ENCODE data around the gene ERN1. TPM values are rescaled to one million over a fixed set of nuclear protein-coding genes. Genes with fewer than 3 reads are reported as not detected.

The ERN1 gene
- total and polyA plus RNA-seq, 2 of the 13 experiments (the other 11 are each of a cell fraction or from before 2014, with no cell fraction given) = 6.0 to 12.7 TPM

GRCh38 chr17:64178011-64178825 lies 48.3 kb upstream of the ERN1 start (continued):
- TF ChIP-seq ZBTB14 (CRISPR knock-in tag; IDR thresholded peaks at IDR 0.05) (no peak), ZNF337 (CRISPR knock-in tag; IDR thresholded peaks at IDR 0.05; ENCODE audit: borderline replicate concordance, low read depth) (no peak), HDAC1 (CRISPR knock-in tag; IDR thresholded peaks at IDR 0.05) (peak; percentile 84), MLX (CRISPR knock-in tag; IDR thresholded peaks at IDR 0.05) (0 out of 2 replicates have a peak, but pooled peaks have one; percentile 58), EP300 (IDR thresholded peaks at IDR 0.05; ENCODE audit: low read depth in 2 of 2, low read length in 2 of 2) (peak in 1 of 2 experiments; percentile 79; a peak in 2 of 4 replicates), EP300 (CRISPR knock-in tag; IDR thresholded peaks at IDR 0.05; ENCODE audit: borderline replicate concordance) (peak; percentile 71; the same call in 1 of the 2 replicates), CBFB (CRISPR knock-in tag; IDR thresholded peaks at IDR 0.05) (peak; percentile 85), ELF1 (CRISPR knock-in tag; IDR thresholded peaks at IDR 0.05) (0 out of 2 replicates have a peak, but pooled peaks have one; percentile 27), SOX5 (CRISPR knock-in tag; IDR thresholded peaks at IDR 0.05; ENCODE audit: borderline replicate concordance) (peak; percentile 86), PAWR (CRISPR knock-in tag; IDR thresholded peaks at IDR 0.05; ENCODE audit: borderline replicate concordance) (no peak), ZNF24 (IDR thresholded peaks at IDR 0.05) (no peak), NFKBIZ (CRISPR knock-in tag; IDR thresholded peaks at IDR 0.05) (peak; percentile 79; the same call in 1 of the 2 replicates), ZNF496 (CRISPR knock-in tag; IDR thresholded peaks at IDR 0.05; ENCODE audit: insufficient replicate concordance) (no peak), ZNF367 (CRISPR knock-in tag; IDR thresholded peaks at IDR 0.05; ENCODE audit: borderline replicate concordance) (no peak), PPARG (CRISPR knock-in tag; conservative IDR thresholded peaks at IDR 0.05) (peak; percentile 85), ZFP90 (CRISPR knock-in tag; IDR thresholded peaks at IDR 0.05; ENCODE audit: borderline replicate concordance) (peak; percentile 63; the same call in 1 of the 2 replicates), NR2F1 (CRISPR knock-in tag; IDR thresholded peaks at IDR 0.05) (peak; percentile 20 to 73; a peak in 1 of 4 replicates), ZNF749 (CRISPR knock-in tag; IDR thresholded peaks at IDR 0.05; ENCODE audit: borderline replicate concordance) (no peak), MIXL1 (CRISPR knock-in tag; IDR thresholded peaks at IDR 0.05) (peak; percentile 88; the same call in 1 of the 2 replicates), ZNF605 (CRISPR knock-in tag; IDR thresholded peaks at IDR 0.05) (peak; percentile 78; the same call in 1 of the 2 replicates), XRCC5 (optimal IDR thresholded peaks at IDR 0.05; ENCODE audit: low read length) (peak; percentile 53), PITX1 (CRISPR knock-in tag; IDR thresholded peaks at IDR 0.05) (peak; percentile 83; the same call in 1 of the 2 replicates), THYN1 (CRISPR knock-in tag; IDR thresholded peaks at IDR 0.05; ENCODE audit: borderline replicate concordance, low read depth) (no peak), NR3C1 (CRISPR knock-in tag; IDR thresholded peaks at IDR 0.05) (no peak), ZNF34 (CRISPR knock-in tag; IDR thresholded peaks at IDR 0.05; ENCODE audit: borderline replicate concordance) (peak; percentile 54; the same call in 1 of the 2 replicates), HMGA1 (CRISPR knock-in tag; conservative IDR thresholded peaks at IDR 0.05) (no peak), TEF (CRISPR knock-in tag; IDR thresholded peaks at IDR 0.05) (no peak)
- TF ChIP-seq, protein P1, sequence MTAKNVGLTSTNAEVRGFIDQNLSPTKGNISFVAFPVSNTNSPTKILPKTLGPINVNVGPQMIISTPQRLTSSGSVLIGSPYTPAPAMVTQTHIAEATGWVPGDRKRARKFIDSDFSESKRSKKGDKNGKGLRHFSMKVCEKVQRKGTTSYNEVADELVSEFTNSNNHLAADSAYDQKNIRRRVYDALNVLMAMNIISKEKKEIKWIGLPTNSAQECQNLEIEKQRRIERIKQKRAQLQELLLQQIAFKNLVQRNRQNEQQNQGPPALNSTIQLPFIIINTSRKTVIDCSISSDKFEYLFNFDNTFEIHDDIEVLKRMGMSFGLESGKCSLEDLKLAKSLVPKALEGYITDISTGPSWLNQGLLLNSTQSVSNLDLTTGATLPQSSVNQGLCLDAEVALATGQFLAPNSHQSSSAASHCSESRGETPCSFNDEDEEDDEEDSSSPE (CRISPR knock-in tag; IDR thresholded peaks at IDR 0.05) = no peak

All from HepG2 (cell line).